H54 (cell line): ENCODE data around the gene CARD11.

Experiments
- DNase-seq: peaks from one replicate; pipeline ENCODE4 v3.0.0; 2011; ENCODE audit warnings: low spot score, mixed read lengths; ENCODE audit not compliant: insufficient read length
- FAIRE-seq: peaks from 3 replicates; lab custom pipeline; 2011; peaks lifted over from hg19 to GRCh38; lab: Jason Lieb, UNC
- POLR2A ChIP-seq: IDR thresholded peaks from 2 replicates; pipeline ENCODE4 v1.6.1; 2011; ENCODE audit warnings: low read depth, mild to moderate bottlenecking, low read length

The CARD11 gene

GRCh38 chr7:2999078-2999500 lies 44.6 kb downstream of the CARD11 start:
- no peak for TF ChIP-seq POLR2A
- FAIRE-seq = no peak
- no peak for DNase-seq

- no peak for DNase-seq
- FAIRE-seq = no peak
- no peak for TF ChIP-seq POLR2A
Measured at GRCh38 chr7:2997014-2997413, 46.7 kb downstream of the CARD11 start.

- no peak for DNase-seq
- no peak for TF ChIP-seq POLR2A
- FAIRE-seq = no peak
Measured at GRCh38 chr7:2996141-2996540, 47.5 kb downstream of the CARD11 start.

GRCh38 chr7:2993868-2994267 lies 49.8 kb downstream of the CARD11 start:
- DNase-seq = no peak
- no peak for FAIRE-seq
- no peak for TF ChIP-seq POLR2A

- no peak for TF ChIP-seq POLR2A
- FAIRE-seq (no peak), DNase-seq (no peak)
Measured at GRCh38 chr7:2993396-2993795, 50.3 kb downstream of the CARD11 start.

GRCh38 chr7:2990949-2991470 lies 52.7 kb downstream of the CARD11 start:
- DNase-seq (no peak), FAIRE-seq (no peak)
- no peak for TF ChIP-seq POLR2A

GRCh38 chr7:2986561-2986960 lies 57.1 kb downstream of the CARD11 start:
- no peak for TF ChIP-seq POLR2A
- DNase-seq (no peak), FAIRE-seq (no peak)

- DNase-seq (no peak), FAIRE-seq (no peak)
- no peak for TF ChIP-seq POLR2A
Measured at GRCh38 chr7:2985866-2986265, 57.8 kb downstream of the CARD11 start.

- DNase-seq (no peak), FAIRE-seq (no peak)
- no peak for TF ChIP-seq POLR2A
Measured at GRCh38 chr7:2984091-2984490, 59.6 kb downstream of the CARD11 start.

- no peak for TF ChIP-seq POLR2A
- DNase-seq (no peak), FAIRE-seq (no peak)
Measured at GRCh38 chr7:2983586-2983985, 60.1 kb downstream of the CARD11 start.

- FAIRE-seq (no peak), DNase-seq (no peak)
- no peak for TF ChIP-seq POLR2A
Measured at GRCh38 chr7:2982831-2983230, 60.8 kb downstream of the CARD11 start.

GRCh38 chr7:2982401-2982800 lies 61.3 kb downstream of the CARD11 start:
- DNase-seq (no peak), FAIRE-seq (no peak)
- TF ChIP-seq POLR2A = no peak

GRCh38 chr7:2981103-2981480 lies 62.6 kb downstream of the CARD11 start:
- no peak for TF ChIP-seq POLR2A
- DNase-seq (no peak), FAIRE-seq (no peak)

- no peak for TF ChIP-seq POLR2A
- FAIRE-seq (no peak), DNase-seq (no peak)
Measured at GRCh38 chr7:2980401-2981102, 63.1 kb downstream of the CARD11 start.

GRCh38 chr7:2979951-2980350 lies 63.7 kb downstream of the CARD11 start:
- FAIRE-seq (no peak), DNase-seq (no peak)
- TF ChIP-seq POLR2A = no peak
